Nephron progenitor cell (in vitro differentiated cells): ENCODE measurements around the gene FERMT3.

Source experiments
- DNase-seq: peaks from one replicate; pipeline ENCODE4 v3.0.0; 2021
- H3K27ac Mint-ChIP-seq: 2 replicates; pipeline ENCODE4 v1.8.0; 2021; ENCODE audit warnings: mild to moderate bottlenecking, moderate library complexity, mixed read lengths
- H3K27me3 Mint-ChIP-seq: 2 replicates; pipeline ENCODE4 v1.8.0; 2021; ENCODE audit warnings: mild to moderate bottlenecking, low read depth, mixed read lengths; ENCODE audit not compliant: poor library complexity
- H3K36me3 Mint-ChIP-seq: 2 replicates; pipeline ENCODE4 v1.8.0; 2021; ENCODE audit warnings: low read depth, mixed read lengths
- H3K4me1 Mint-ChIP-seq: 2 replicates; pipeline ENCODE4 v1.8.0; 2021; ENCODE audit warnings: mixed read lengths
- H3K4me3 Mint-ChIP-seq: 2 replicates; pipeline ENCODE4 v1.8.0; 2021; ENCODE audit warnings: mild to moderate bottlenecking, moderate library complexity, mixed read lengths
- H3K9me3 Mint-ChIP-seq: 2 replicates; pipeline ENCODE4 v1.8.0; 2021; ENCODE audit warnings: mild to moderate bottlenecking, moderate library complexity, mixed read lengths
- TF ChIP-seq, protein P1 (sequence below): fragments of 200-600 bp; sonication (generic); IDR thresholded peaks from 2 replicates; pipeline ENCODE4 v1.5.0; 2021; ENCODE audit warnings: antibody characterized with exemption

FERMT3 gene

DNA sequence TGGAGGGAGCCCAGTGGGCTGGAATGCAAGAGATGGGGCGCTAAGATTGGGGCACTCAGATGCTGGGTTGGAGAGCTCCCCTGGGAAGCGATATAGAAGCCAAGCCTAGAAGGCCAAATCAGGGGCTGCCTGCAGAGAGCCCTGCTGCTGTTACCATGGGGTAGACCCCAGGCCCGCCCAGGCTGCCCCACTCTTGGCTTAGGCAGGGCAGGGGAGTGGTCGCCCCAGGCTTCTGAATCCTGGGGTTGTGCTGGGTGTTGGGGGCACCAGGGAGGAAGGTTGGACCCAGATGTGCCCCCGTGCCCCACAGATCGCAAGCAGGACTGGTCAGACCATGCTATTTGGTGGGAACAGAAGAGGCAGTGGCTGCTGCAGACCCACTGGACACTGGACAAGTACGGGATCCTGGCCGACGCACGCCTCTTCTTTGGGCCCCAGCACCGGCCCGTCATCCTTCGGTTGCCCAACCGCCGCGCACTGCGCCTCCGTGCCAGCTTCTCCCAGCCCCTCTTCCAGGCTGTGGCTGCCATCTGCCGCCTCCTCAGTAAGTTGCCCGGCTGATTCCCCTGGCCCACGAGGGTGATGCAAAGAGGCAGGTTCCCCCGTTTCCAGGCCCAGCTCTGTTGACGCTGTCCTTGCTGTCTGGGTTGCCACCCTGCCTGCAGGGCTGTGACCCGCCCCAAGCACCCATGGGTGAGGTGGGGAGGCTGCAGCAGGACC lies 3.9 kb downstream of the FERMT3 start:
- no peak for DNase-seq
- Mint-ChIP-seq H3K27me3 (peaks cover 4% of the 10 kb centered on the region), H3K27ac (peak overlapping the region; percentile 35), H3K4me3 (no peak overlapping the region), H3K9me3 (no peaks in the 10 kb centered on the region), H3K36me3 (peaks cover 28% of the 10 kb centered on the region), H3K4me1 (peaks cover 23% of the 10 kb centered on the region)
- TF ChIP-seq, protein P1, sequence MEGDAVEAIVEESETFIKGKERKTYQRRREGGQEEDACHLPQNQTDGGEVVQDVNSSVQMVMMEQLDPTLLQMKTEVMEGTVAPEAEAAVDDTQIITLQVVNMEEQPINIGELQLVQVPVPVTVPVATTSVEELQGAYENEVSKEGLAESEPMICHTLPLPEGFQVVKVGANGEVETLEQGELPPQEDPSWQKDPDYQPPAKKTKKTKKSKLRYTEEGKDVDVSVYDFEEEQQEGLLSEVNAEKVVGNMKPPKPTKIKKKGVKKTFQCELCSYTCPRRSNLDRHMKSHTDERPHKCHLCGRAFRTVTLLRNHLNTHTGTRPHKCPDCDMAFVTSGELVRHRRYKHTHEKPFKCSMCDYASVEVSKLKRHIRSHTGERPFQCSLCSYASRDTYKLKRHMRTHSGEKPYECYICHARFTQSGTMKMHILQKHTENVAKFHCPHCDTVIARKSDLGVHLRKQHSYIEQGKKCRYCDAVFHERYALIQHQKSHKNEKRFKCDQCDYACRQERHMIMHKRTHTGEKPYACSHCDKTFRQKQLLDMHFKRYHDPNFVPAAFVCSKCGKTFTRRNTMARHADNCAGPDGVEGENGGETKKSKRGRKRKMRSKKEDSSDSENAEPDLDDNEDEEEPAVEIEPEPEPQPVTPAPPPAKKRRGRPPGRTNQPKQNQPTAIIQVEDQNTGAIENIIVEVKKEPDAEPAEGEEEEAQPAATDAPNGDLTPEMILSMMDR = no peak

DNA sequence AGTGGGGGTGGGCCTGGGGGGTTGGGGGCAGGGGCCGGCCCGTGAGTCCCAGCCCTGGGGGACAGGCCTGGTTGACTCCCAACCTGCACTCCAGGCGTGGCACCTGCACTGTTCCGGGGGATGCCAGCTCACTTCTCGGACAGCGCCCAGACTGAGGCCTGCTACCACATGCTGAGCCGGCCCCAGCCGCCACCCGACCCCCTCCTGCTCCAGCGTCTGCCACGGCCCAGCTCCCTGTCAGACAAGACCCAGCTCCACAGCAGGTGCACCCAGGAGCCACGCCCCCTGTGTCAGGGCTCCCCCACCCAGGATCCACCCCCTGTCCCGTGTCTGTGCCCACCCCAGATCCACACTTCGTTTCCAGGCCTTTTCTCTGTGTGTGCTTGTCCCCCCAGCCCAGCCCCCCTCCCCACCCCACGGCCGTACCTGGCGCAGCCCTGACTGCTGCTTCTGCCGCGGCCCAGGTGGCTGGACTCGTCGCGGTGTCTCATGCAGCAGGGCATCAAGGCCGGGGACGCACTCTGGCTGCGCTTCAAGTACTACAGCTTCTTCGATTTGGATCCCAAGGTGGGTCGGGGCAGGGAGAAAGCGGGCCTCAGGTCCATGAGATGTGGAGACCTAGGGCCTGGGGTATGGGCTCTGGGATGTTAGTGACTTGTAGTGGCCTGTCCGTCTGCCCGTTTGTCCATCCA lies 4.8 kb downstream of the FERMT3 start:
- H3K4me3 Mint-ChIP-seq = no peak overlapping the region
- peaks cover 30% of the 10 kb centered on the region for H3K36me3 Mint-ChIP-seq
- no peaks in the 10 kb centered on the region for H3K9me3 Mint-ChIP-seq
- peaks cover 16% of the 10 kb centered on the region for H3K4me1 Mint-ChIP-seq
- H3K27me3 Mint-ChIP-seq = peaks cover 4% of the 10 kb centered on the region
- TF ChIP-seq, protein P1 = no peak
- DNase-seq = no peak
- no peak overlapping the region for H3K27ac Mint-ChIP-seq

GRCh38 chr11:64216879-64217278 lies 10.4 kb downstream of the FERMT3 start:
- Mint-ChIP-seq H3K4me1 (peaks cover 6% of the 10 kb centered on the region), H3K4me3 (no peak overlapping the region), H3K9me3 (no peaks in the 10 kb centered on the region), H3K36me3 (peaks cover 29% of the 10 kb centered on the region), H3K27ac (no peak overlapping the region), H3K27me3 (peaks cover 4% of the 10 kb centered on the region)
- TF ChIP-seq, protein P1 = no peak
- DNase-seq = no peak

DNA sequence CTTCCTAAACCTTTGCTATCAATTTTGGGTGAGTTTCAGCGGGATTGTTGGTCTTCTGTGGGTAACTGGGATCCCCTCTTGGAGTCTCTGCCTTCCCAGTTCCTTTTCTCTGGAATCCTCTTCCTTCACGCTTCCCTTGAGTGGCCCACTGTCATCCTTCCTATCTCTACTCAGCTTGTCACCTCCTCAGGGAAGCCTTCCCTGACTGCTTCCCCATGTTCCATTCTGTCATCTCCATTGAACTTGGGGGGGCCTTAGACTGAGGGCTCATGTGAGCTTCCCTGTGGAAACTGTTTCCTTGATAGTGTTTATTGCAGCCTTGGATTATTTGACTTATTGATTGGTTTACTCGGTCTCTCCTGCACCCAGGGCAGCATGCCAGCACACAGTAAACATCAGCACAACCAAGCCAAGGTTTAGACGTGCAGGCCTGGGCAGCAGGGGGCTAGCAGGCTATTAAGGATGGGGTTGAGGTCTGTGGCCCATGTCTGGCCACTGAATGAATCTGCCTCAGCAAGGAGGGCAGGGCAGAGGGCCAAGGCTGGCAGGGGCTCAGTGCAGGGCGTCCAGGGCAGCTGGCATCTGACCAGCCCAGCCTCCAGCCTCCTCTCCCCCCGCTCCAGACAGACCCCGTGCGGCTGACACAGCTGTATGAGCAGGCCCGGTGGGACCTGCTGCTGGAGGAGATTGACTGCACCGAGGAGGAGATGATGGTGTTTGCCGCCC lies 12.3 kb downstream of the FERMT3 start:
- H3K4me3 Mint-ChIP-seq = no peak overlapping the region
- peaks cover 6% of the 10 kb centered on the region for H3K4me1 Mint-ChIP-seq
- H3K27ac Mint-ChIP-seq = no peak overlapping the region
- no peak for DNase-seq
- peaks cover 18% of the 10 kb centered on the region for H3K36me3 Mint-ChIP-seq
- TF ChIP-seq, protein P1 = no peak
- H3K27me3 Mint-ChIP-seq = peaks cover 4% of the 10 kb centered on the region
- no peaks in the 10 kb centered on the region for H3K9me3 Mint-ChIP-seq

DNA sequence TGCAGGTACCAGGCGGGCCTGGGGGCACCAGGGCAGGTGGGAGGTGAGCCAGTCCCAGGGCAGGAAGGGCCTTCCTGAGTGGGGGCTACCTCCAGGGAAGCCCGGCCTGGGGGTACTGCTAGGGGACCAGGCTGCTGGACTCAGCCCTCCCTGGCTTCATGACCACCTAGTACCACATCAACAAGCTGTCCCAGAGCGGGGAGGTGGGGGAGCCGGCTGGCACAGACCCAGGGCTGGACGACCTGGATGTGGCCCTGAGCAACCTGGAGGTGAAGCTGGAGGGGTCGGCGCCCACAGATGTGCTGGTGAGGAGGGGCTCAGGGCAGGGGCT lies 12.8 kb downstream of the FERMT3 start:
- no peak overlapping the region for H3K4me3 Mint-ChIP-seq
- H3K36me3 Mint-ChIP-seq = peaks cover 13% of the 10 kb centered on the region
- H3K27me3 Mint-ChIP-seq = peaks cover 4% of the 10 kb centered on the region
- TF ChIP-seq, protein P1 = no peak
- DNase-seq = no peak
- H3K27ac Mint-ChIP-seq = no peak overlapping the region
- H3K9me3 Mint-ChIP-seq = no peaks in the 10 kb centered on the region
- H3K4me1 Mint-ChIP-seq = peaks cover 11% of the 10 kb centered on the region
